Bronchial epithelial cell (primary cell): ENCODE results near the gene OR51G1. TPM values are rescaled to one million over a fixed set of nuclear protein-coding genes. Genes with fewer than 3 reads are reported as not detected.
"Not testable (repeated sequence)": the region's sequence is repeated elsewhere in the genome, so short reads cannot be mapped to it uniquely, and the experiment has no call there.

Experiments
- DNase-seq: peaks from one replicate; pipeline ENCODE4 v3.0.0-alpha.2; 2010; ENCODE audit warnings: low read depth
- FAIRE-seq: peaks from 2 replicates; lab custom pipeline; 2011; peaks lifted over from hg19 to GRCh38; lab: Jason Lieb, UNC
- H3K27me3 ChIP-seq: 2 replicates; pipeline ENCODE4 v1.5.1; 2011; ENCODE audit warnings: low read length; ENCODE audit not compliant: control insufficient read depth, insufficient read depth
- H3K36me3 ChIP-seq: 2 replicates; pipeline ENCODE4 v1.5.1; 2011; ENCODE audit warnings: low read length; ENCODE audit not compliant: control insufficient read depth, insufficient read depth
- H3K4me3 ChIP-seq: 2 replicates; pipeline ENCODE4 v1.5.1; 2011; ENCODE audit warnings: mild to moderate bottlenecking, low read depth, low read length, control low read depth
- total RNA-seq: library from RNA; depleted of rRNA; stranded (reverse); fragments of >200 nt; gene quantifications from 2 replicates; pipeline ENCODE4 v1.2.1, GENCODE V29; 2014
- TF ChIP-seq, protein P1 (sequence below): IDR thresholded peaks from 2 replicates; pipeline ENCODE4 v1.5.1; 2011; ENCODE audit warnings: mild to moderate bottlenecking, moderate library complexity, low read length, control low read depth, inconsistent platforms; ENCODE audit not compliant: insufficient read depth, severe bottlenecking

OR51G1 gene
- total RNA-seq, result not detected in 2 replicates

- no peak for DNase-seq
- FAIRE-seq, result no peak
- Histone ChIP-seq H3K4me3 (no peak within 1 kb of the TSS), H3K27me3 (no peaks in the 10 kb centered on the region), H3K36me3 (no peaks in the 10 kb centered on the region)
- TF ChIP-seq, protein P1, sequence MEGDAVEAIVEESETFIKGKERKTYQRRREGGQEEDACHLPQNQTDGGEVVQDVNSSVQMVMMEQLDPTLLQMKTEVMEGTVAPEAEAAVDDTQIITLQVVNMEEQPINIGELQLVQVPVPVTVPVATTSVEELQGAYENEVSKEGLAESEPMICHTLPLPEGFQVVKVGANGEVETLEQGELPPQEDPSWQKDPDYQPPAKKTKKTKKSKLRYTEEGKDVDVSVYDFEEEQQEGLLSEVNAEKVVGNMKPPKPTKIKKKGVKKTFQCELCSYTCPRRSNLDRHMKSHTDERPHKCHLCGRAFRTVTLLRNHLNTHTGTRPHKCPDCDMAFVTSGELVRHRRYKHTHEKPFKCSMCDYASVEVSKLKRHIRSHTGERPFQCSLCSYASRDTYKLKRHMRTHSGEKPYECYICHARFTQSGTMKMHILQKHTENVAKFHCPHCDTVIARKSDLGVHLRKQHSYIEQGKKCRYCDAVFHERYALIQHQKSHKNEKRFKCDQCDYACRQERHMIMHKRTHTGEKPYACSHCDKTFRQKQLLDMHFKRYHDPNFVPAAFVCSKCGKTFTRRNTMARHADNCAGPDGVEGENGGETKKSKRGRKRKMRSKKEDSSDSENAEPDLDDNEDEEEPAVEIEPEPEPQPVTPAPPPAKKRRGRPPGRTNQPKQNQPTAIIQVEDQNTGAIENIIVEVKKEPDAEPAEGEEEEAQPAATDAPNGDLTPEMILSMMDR, result no peak
These were observed at the start of gene OR51G1 for GRCh38 chr11:4924239-4924638. OR51G1 (minus strand) TSS chr11:4924339; CDS start chr11:4924339, 0 bp downstream.

DNA sequence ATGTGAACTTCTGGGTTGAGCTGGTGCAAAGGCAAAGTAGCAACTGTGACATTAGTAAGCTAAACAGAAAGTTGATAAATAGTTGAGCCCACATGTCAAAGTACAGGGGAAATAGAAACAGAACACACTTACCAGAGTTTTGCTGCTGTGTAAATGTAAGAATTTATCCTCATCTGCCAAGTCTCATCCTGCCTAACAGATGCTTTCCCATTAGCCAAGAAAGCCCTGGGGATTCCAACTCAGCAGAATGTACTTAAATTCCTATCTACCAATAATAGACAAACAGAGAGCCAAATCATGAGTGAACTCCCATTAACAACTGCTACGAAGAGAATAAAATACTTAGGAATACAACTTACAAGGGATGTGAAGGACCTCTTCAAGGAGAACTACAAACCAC is 38.7 kb upstream of the OR51G1 start:
- TF ChIP-seq, protein P1, result no peak
- H3K4me3 ChIP-seq, result no peak overlapping the region
- FAIRE-seq, result no peak
- no peak for DNase-seq
- no peaks in the 10 kb centered on the region for H3K36me3 ChIP-seq
- no peaks in the 10 kb centered on the region for H3K27me3 ChIP-seq

DNA sequence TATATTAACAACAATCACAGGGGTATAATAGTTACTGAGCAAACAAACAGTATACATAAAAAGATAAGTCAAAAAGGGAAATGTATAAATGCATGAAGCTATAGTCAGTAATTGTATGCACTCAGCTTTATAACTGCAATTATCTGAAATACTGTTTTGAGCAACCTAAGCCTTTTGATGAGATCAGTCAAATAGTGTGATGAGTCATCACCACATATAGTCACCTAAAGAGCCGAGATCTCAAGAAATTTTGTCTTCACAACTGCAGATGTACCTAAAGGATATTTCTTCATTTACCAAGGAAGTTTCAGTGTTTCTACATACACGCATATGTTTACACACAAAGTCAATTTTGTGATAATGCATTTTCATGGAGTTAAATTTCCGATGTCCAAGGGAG is 36.7 kb upstream of the OR51G1 start:
- FAIRE-seq (no peak), DNase-seq (peak; percentile 10)
- H3K27me3 ChIP-seq, result no peaks in the 10 kb centered on the region
- no peak overlapping the region for H3K4me3 ChIP-seq
- H3K36me3 ChIP-seq, result no peaks in the 10 kb centered on the region
- TF ChIP-seq, protein P1, result no peak

DNA sequence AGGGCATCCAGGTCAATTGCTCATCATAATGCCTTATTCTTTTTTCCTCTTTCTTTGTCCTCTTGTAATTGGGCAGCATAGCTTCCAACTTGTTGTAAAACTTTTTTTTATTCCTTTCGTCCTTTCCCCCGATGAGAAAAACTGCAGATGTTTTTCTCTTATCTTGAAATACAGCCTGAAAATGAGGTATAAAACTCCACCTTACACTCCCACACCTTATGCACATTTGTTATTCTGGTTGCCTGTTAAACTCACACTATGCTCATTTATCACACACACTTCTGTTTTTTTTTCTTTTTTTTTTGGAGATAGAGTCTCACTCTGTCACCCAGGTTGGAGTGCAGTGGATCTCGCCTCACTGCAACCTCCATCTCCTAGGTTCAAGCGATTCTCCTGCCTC is 33.3 kb upstream of the OR51G1 start:
- FAIRE-seq (no peak), DNase-seq (no peak)
- Histone ChIP-seq H3K27me3 (no peaks in the 10 kb centered on the region), H3K4me3 (no peak overlapping the region), H3K36me3 (no peaks in the 10 kb centered on the region)
- TF ChIP-seq, protein P1, result no peak

GRCh38 chr11:4955613-4956012 is 31.5 kb upstream of the OR51G1 start, which contains the start of gene OR51A2:
OR51A2 (minus strand) TSS chr11:4955713; CDS start chr11:4955713, 0 bp downstream.
- not testable (repeated sequence) for DNase-seq, H3K27me3 ChIP-seq, H3K36me3 ChIP-seq, FAIRE-seq, H3K4me3 ChIP-seq

- Histone ChIP-seq H3K27me3 (no peaks in the 10 kb centered on the region), H3K36me3 (no peaks in the 10 kb centered on the region), H3K4me3 (no peak within 1 kb of the TSS)
- no peak for DNase-seq
- FAIRE-seq, result no peak
- TF ChIP-seq, protein P1, result no peak
These were observed 23.4 kb upstream of the OR51G1 start, which contains the start of gene OR51A4 for GRCh38 chr11:4947505-4947904. OR51A4 (minus strand) TSS chr11:4947605; CDS start chr11:4947100, 505 bp downstream.
